ENCODE measurements around the gene GRM1. TPM values are rescaled to one million over a fixed set of nuclear protein-coding genes. Genes with fewer than 3 reads are reported as not detected.

The GRM1 gene
- total and polyA plus RNA-seq, 12 donors, result under 0.01 to 1.3 (median 0.07) TPM; not detected in 3

DNA sequence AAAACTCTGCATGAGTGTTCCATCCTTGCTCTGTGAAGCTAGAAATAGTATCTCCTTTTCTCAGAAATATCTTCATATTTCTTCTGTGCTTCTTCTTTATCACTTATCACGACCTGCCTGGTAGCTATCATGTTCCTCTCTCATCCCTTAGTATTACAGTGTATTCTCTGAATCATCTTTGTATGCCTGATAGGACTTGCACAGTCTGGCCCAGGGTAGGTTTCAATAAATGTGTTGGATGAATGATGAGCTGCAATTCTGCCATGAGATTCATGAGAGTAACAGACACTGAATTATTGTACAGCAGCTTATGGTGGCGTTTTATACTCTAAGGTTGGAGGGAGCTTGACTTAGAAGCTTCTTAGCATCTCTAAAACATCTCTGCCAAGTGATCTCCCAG, 66.6 kb downstream of the GRM1 start:
- no peaks in the 10 kb centered on the region for H3K36me3 ChIP-seq (replicated peaks in 1 of 2)
- TF ChIP-seq, protein P1, sequence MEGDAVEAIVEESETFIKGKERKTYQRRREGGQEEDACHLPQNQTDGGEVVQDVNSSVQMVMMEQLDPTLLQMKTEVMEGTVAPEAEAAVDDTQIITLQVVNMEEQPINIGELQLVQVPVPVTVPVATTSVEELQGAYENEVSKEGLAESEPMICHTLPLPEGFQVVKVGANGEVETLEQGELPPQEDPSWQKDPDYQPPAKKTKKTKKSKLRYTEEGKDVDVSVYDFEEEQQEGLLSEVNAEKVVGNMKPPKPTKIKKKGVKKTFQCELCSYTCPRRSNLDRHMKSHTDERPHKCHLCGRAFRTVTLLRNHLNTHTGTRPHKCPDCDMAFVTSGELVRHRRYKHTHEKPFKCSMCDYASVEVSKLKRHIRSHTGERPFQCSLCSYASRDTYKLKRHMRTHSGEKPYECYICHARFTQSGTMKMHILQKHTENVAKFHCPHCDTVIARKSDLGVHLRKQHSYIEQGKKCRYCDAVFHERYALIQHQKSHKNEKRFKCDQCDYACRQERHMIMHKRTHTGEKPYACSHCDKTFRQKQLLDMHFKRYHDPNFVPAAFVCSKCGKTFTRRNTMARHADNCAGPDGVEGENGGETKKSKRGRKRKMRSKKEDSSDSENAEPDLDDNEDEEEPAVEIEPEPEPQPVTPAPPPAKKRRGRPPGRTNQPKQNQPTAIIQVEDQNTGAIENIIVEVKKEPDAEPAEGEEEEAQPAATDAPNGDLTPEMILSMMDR (IDR thresholded peaks at IDR 0.05), result no peak
- no peak for TF ChIP-seq POLR2A (IDR thresholded peaks at IDR 0.05)
- no peak overlapping the region for H3K27ac ChIP-seq
- DNase-seq, result no peak
- no peak overlapping the region for H3K4me3 ChIP-seq
- WGBS, 4 donors, result 42 to 57% (median 45%) methylated on average over 2 of the region's 2 CpGs
- no peaks in the 10 kb centered on the region for H3K27me3 ChIP-seq
- H3K9me3 ChIP-seq (replicated peaks in 1 of 3), result no peaks in the 10 kb centered on the region
- intact Hi-C loops (cut with DNase I), result no loop called here
- H3K4me1 ChIP-seq (replicated peaks in 1 of 2), result no peaks in the 10 kb centered on the region

DNA sequence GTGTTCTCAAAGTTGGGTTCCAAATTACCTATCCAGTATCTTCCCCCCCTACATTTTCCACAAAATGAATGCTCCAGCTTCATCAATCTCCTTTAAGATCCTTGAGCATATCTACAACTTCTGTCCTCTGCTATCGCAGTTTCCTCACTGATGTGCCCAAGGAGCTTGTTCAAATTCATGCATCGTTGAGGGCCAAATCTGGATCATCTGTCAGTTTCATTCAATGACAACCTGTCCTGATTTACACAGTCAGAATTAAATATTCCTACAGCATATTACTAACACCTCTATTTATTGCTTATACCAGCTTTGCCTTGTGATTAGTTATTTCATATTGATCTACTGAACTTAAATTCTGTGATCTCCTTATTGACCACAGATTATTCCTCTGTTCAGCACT, 68.7 kb downstream of the GRM1 start:
- no peaks in the 10 kb centered on the region for H3K36me3 ChIP-seq (replicated peaks in 1 of 2)
- no peaks in the 10 kb centered on the region for H3K27me3 ChIP-seq
- H3K27ac ChIP-seq, result no peak overlapping the region
- H3K4me1 ChIP-seq (replicated peaks in 1 of 2), result no peaks in the 10 kb centered on the region
- H3K4me3 ChIP-seq, result no peak overlapping the region
- intact Hi-C loops (cut with DNase I), result no loop called here
- no peak for DNase-seq
- no peaks in the 10 kb centered on the region for H3K9me3 ChIP-seq (replicated peaks in 1 of 3)
- TF ChIP-seq POLR2A (IDR thresholded peaks at IDR 0.05), result no peak
- TF ChIP-seq, protein P1 (IDR thresholded peaks at IDR 0.05), result no peak
- WGBS, 4 donors, result 88 to 93% (median 88%) methylated on average over 2 of the region's 2 CpGs

DNA sequence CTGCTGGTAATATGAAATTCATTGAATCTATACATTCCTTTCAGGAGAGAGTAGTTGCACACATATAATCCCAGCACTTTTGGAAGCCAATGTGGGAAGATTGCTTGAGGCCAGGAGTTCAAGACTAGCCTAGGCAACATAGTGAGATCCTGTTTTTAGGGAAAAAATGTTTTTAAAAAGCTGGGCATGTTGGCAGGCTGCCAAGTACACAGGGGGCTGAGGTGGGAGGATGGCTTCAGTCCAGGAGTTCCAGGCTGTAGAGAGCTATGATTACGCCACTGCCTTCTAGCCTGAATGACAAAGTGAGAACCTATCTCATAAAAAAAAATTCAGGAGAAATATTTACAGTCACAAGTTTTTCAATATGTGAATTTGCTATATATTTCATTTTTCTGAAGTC, 71.9 kb downstream of the GRM1 start:
- no peak overlapping the region for H3K27ac ChIP-seq
- no peaks in the 10 kb centered on the region for H3K27me3 ChIP-seq
- H3K36me3 ChIP-seq (replicated peaks in 1 of 2), result no peaks in the 10 kb centered on the region
- 77 to 89% (median 86%) methylated on average over 1 of the region's 1 CpG for WGBS, 4 donors
- H3K4me3 ChIP-seq, result no peak overlapping the region
- no peaks in the 10 kb centered on the region for H3K9me3 ChIP-seq (replicated peaks in 1 of 3)
- H3K4me1 ChIP-seq (replicated peaks in 1 of 2), result no peaks in the 10 kb centered on the region
- TF ChIP-seq, protein P1 (IDR thresholded peaks at IDR 0.05), result no peak
- no peak for TF ChIP-seq POLR2A (IDR thresholded peaks at IDR 0.05)
- intact Hi-C loops (cut with DNase I), result no loop called here
- no peak for DNase-seq

DNA sequence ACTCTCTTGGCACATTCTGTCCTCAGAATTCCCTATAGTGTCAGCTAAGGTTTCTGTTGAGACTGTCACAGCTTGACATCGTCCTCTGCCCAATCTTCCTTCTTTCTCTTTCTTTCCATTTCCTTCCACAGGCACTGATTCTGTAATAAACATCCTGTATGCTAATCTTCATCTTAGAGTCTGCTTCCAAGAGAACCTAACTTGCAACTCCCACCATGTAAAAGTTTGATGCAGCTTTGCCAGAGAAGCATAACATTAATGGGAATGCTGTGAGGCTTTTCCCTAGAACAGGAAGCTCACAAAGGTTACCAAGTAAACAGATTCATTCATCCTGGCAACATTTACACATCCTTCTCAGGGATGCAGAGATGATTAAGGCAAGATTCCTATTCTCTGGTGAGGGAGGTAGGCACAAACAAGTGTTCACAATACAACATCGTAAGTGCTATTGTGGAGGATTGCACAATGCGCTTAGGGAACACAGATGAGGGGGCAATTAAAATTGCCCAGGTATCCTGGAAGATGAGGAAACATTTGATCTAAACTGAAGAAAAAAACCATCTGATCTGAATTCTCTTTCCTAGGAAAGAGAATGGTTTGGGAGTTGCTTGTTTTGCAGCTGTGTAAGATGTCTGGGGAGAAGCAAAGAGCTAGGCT, 74.7 kb downstream of the GRM1 start:
- Histone ChIP-seq H3K4me3 (no peak overlapping the region), H3K27ac (no peak overlapping the region), H3K36me3 (replicated peaks in 1 of 2) (no peaks in the 10 kb centered on the region), H3K9me3 (replicated peaks in 1 of 3) (no peaks in the 10 kb centered on the region), H3K27me3 (no peaks in the 10 kb centered on the region), H3K4me1 (replicated peaks in 1 of 2) (no peaks in the 10 kb centered on the region)
- 68 to 89% (median 82%) methylated on average over 3 of the region's 3 CpGs for WGBS, 4 donors
- intact Hi-C loops (cut with DNase I), result no loop called here
- no peak for DNase-seq
- TF ChIP-seq POLR2A (IDR thresholded peaks at IDR 0.05), result no peak
- TF ChIP-seq, protein P1 (IDR thresholded peaks at IDR 0.05), result no peak

All from adrenal gland (tissue), 12 donors.